ENCODE data around the gene DCAF11.

DNA sequence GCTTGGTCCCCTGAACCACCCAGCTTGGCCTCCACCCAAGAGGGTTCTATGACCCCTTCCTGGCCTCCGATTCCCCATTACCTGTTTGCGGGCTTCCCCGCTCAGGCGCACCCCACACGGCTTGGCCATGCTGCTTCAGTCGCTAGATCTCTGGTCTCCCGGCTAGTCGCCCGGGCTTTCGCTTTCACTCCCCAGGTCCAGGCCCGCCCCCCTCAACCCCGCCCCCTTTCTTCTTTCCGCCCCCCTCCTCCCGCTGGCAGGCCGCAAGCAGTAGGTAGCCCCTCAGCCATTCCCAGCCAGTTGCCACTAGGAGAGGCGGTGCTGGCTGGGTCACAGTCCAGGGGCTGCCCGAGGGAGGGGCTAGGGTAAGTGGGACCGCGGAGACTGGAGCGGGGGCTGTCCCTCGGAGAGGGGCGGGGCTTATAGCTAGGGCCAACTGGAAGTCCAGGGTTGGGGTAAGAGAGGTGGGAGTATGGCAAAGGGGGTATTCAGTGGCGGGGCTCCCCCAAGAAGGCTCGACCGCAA, 31.9 kb downstream of the DCAF11 start, which contains the start of gene PSME2:
- TF ChIP-seq EZH2 (IDR thresholded peaks at IDR 0.05; ENCODE audit: borderline replicate concordance, low read length), result no peak
- TF ChIP-seq, protein P1, sequence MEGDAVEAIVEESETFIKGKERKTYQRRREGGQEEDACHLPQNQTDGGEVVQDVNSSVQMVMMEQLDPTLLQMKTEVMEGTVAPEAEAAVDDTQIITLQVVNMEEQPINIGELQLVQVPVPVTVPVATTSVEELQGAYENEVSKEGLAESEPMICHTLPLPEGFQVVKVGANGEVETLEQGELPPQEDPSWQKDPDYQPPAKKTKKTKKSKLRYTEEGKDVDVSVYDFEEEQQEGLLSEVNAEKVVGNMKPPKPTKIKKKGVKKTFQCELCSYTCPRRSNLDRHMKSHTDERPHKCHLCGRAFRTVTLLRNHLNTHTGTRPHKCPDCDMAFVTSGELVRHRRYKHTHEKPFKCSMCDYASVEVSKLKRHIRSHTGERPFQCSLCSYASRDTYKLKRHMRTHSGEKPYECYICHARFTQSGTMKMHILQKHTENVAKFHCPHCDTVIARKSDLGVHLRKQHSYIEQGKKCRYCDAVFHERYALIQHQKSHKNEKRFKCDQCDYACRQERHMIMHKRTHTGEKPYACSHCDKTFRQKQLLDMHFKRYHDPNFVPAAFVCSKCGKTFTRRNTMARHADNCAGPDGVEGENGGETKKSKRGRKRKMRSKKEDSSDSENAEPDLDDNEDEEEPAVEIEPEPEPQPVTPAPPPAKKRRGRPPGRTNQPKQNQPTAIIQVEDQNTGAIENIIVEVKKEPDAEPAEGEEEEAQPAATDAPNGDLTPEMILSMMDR (IDR thresholded peaks at IDR 0.05; ENCODE audit: low read length), result no peak

All from OCI-LY1 (cell line).